ENCODE data around the gene C6orf47. TPM values are rescaled to one million over a fixed set of nuclear protein-coding genes. Genes with fewer than 3 reads are reported as not detected.

C6orf47 gene
- total and polyA plus RNA-seq, 2 donors (not counting 3 experiments of a cell fraction or from before 2014, with no cell fraction given): 5.8 to 12.8 TPM

GRCh38 chr6:31609519-31610406 lies 50.8 kb downstream of the C6orf47 start:
- POLR2A ChIA-PET: no interaction called here
- Histone ChIP-seq H3K27ac (ENCODE audit: insufficient read depth, low read depth, low read length) (no peak overlapping the region), H3K36me3 (ENCODE audit: control insufficient read depth in 2 of 2, extremely low read depth in 1 of 2, insufficient read depth in 2 of 2, low read length in 2 of 2) (no peaks in the 10 kb centered on the region), H3K79me2 (ENCODE audit: control insufficient read depth, insufficient read depth, low read length) (no peaks in the 10 kb centered on the region), H3K4me2 (ENCODE audit: insufficient read depth, low read length) (no peak overlapping the region), H3K9ac (replicated peaks; ENCODE audit: extremely low read depth, insufficient read depth, low read length) (no peak overlapping the region), H3K4me3 (replicated peaks in 1 of 3; ENCODE audit: insufficient read depth in 1 of 3, low read depth in 1 of 3, low read length in 3 of 3) (no peak overlapping the region), H3K9me3 (replicated peaks; ENCODE audit: control insufficient read depth, insufficient read depth, low read length) (no peaks in the 10 kb centered on the region), H4K20me1 (replicated peaks; ENCODE audit: control insufficient read depth, extremely low read depth, insufficient read depth, low read length) (no peaks in the 10 kb centered on the region), H3K9me1 (replicated peaks; ENCODE audit: control insufficient read depth, extremely low read depth, insufficient read depth, low read length) (no peaks in the 10 kb centered on the region), H2AFZ (ENCODE audit: low read depth, low read length) (no peak overlapping the region), H3K27me3 (ENCODE audit: control insufficient read depth in 2 of 2, insufficient read depth in 2 of 2, low read length in 2 of 2) (peaks cover 0 to 3% of the 10 kb centered on the region in 2 experiments), H3K4me1 (ENCODE audit: control insufficient read depth, extremely low read depth, insufficient read depth, low read length) (no peaks in the 10 kb centered on the region)
- no TSS peak for BruUV-seq (replicated peaks)
- no peak for FAIRE-seq
- dilution Hi-C loops (cut with MboI; ENCODE audit: extremely low pct_ligation_motif_present, low sequenced_read_pairs) (no loop called here), intact Hi-C loops (cut with micrococcal nuclease) (no loop called here)
- TF ChIP-seq MYC (IDR thresholded peaks at IDR 0.05; ENCODE audit: low read depth, low read length): no peak
- TF ChIP-seq POLR2AphosphoS5 (IDR thresholded peaks at IDR 0.05; ENCODE audit: insufficient read depth, low read depth, low read length): no peak
- TF ChIP-seq, protein P1, sequence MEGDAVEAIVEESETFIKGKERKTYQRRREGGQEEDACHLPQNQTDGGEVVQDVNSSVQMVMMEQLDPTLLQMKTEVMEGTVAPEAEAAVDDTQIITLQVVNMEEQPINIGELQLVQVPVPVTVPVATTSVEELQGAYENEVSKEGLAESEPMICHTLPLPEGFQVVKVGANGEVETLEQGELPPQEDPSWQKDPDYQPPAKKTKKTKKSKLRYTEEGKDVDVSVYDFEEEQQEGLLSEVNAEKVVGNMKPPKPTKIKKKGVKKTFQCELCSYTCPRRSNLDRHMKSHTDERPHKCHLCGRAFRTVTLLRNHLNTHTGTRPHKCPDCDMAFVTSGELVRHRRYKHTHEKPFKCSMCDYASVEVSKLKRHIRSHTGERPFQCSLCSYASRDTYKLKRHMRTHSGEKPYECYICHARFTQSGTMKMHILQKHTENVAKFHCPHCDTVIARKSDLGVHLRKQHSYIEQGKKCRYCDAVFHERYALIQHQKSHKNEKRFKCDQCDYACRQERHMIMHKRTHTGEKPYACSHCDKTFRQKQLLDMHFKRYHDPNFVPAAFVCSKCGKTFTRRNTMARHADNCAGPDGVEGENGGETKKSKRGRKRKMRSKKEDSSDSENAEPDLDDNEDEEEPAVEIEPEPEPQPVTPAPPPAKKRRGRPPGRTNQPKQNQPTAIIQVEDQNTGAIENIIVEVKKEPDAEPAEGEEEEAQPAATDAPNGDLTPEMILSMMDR (IDR thresholded peaks at IDR 0.05; ENCODE audit: extremely low read depth in 1 of 2, insufficient read depth in 1 of 2, low read depth in 1 of 2, low read length in 2 of 2): no peak
- no peak for TF ChIP-seq GATA2 (IDR thresholded peaks at IDR 0.05; ENCODE audit: insufficient read depth, insufficient read length, low read depth, low read length)
- no peak for TF ChIP-seq POLR2A (IDR thresholded peaks at IDR 0.05; ENCODE audit: low read depth, low read length)
- no peak for TF ChIP-seq FOS (IDR thresholded peaks at IDR 0.05; ENCODE audit: borderline replicate concordance, insufficient read depth, low read length)
- TF ChIP-seq JUN (IDR thresholded peaks at IDR 0.05; ENCODE audit: borderline replicate concordance, insufficient read depth, insufficient read length, low read depth): no peak
- no peak for TF ChIP-seq MAX (IDR thresholded peaks at IDR 0.05; ENCODE audit: insufficient read depth, insufficient read length)
- no peak for TF ChIP-seq EZH2 (IDR thresholded peaks at IDR 0.05; ENCODE audit: borderline replicate concordance, low read depth, low read length, severe bottlenecking)
- CTCF ChIA-PET: interaction anchor here (1.1 to 2.1 kb wide), 7 partner anchors 9 to 59 kb away, joined by 3 to 10 read pairs (median 6); partner anchors contain the start of gene LST1
- DNase-seq (ENCODE audit: low read depth, low spot score): no peak

Small RNA genes within 50 kb of the gene (microRNA-seq; reads per million reads assigned to microRNA genes)
- not detected for gene MIR4646 (ENCODE audit: borderline number of aligned reads, borderline replicate concordance)
- not detected for gene MIR6832 (ENCODE audit: borderline number of aligned reads, borderline replicate concordance)

Small RNA genes within 50 kb of the gene (small RNA-seq; reads per million reads assigned to genes)
- gene MIR4646 (ENCODE audit: insufficient read depth, insufficient read length, low read depth, low replicate concordance): not detected
- not detected for gene MIR6832 (ENCODE audit: insufficient read depth, insufficient read length, low read depth, low replicate concordance)
- gene RF00019 (ENCODE audit: insufficient read depth, insufficient read length, low read depth, low replicate concordance): not detected
- gene SNORA38 (ENCODE audit: insufficient read depth, insufficient read length, low read depth, low replicate concordance): 26.7 reads per million, percentile 84 among the genes with 10 or more reads in this experiment
- gene UQCRHP1 (ENCODE audit: insufficient read depth, insufficient read length, low read depth, low replicate concordance): not detected

Other genes starting within 250 kb of the C6orf47 start
Only the 30 nearest of the 37 such genes appear.
- gene MCCD1, start 131.8 kb downstream of the C6orf47 start, total RNA-seq: not detected in 2 replicates
- not detected in 2 replicates for gene MCCD1, start 131.8 kb downstream of the C6orf47 start, polyA plus RNA-seq
- gene DDX39B, start 118.8 kb downstream of the C6orf47 start, total RNA-seq: 453 and 481 TPM in 2 replicates
- gene DDX39B, start 118.8 kb downstream of the C6orf47 start, polyA plus RNA-seq: 722 and 766 TPM in 2 replicates
- 0.84 and 1.4 TPM in 2 replicates for gene ATP6V1G2, start 114.2 kb downstream of the C6orf47 start, total RNA-seq
- 0.64 and 0.70 TPM in 2 replicates for gene ATP6V1G2, start 114.2 kb downstream of the C6orf47 start, polyA plus RNA-seq
- 14.6 and 15.5 TPM in 2 replicates for gene NFKBIL1, start 113.2 kb downstream of the C6orf47 start, total RNA-seq
- 9.9 and 14.2 TPM in 2 replicates for gene NFKBIL1, start 113.2 kb downstream of the C6orf47 start, polyA plus RNA-seq
- 0.46 TPM in 1 of 2 replicates, not detected in the other for gene LTA, start 88.5 kb downstream of the C6orf47 start, total RNA-seq
- 0.08 TPM in 1 of 2 replicates, not detected in the other for gene LTA, start 88.5 kb downstream of the C6orf47 start, polyA plus RNA-seq
- not detected in 2 replicates for gene TNF, start 85.2 kb downstream of the C6orf47 start, total RNA-seq
- gene TNF, start 85.2 kb downstream of the C6orf47 start, polyA plus RNA-seq: not detected in 2 replicates
- 1.2 and 1.3 TPM in 2 replicates for gene LTB, start 78.4 kb downstream of the C6orf47 start, total RNA-seq
- gene LTB, start 78.4 kb downstream of the C6orf47 start, polyA plus RNA-seq: 1.8 and 2.1 TPM in 2 replicates
- 1.00 and 2.0 TPM in 2 replicates for gene LST1, start 74.5 kb downstream of the C6orf47 start, total RNA-seq
- gene LST1, start 74.5 kb downstream of the C6orf47 start, polyA plus RNA-seq: 1.1 and 1.8 TPM in 2 replicates
- not detected in 2 replicates for gene NCR3, start 67.8 kb downstream of the C6orf47 start, total RNA-seq
- gene NCR3, start 67.8 kb downstream of the C6orf47 start, polyA plus RNA-seq: not detected in 2 replicates
- gene AIF1, start 45.5 kb downstream of the C6orf47 start, total RNA-seq: not detected in 2 replicates
- not detected in 2 replicates for gene AIF1, start 45.5 kb downstream of the C6orf47 start, polyA plus RNA-seq
- gene PRRC2A, start 40.1 kb downstream of the C6orf47 start, total RNA-seq: 218 and 229 TPM in 2 replicates
- gene PRRC2A, start 40.1 kb downstream of the C6orf47 start, polyA plus RNA-seq: 88.4 and 114 TPM in 2 replicates
- 314 and 322 TPM in 2 replicates for gene BAG6, start 8.1 kb downstream of the C6orf47 start, total RNA-seq
- 190 and 234 TPM in 2 replicates for gene BAG6, start 8.1 kb downstream of the C6orf47 start, polyA plus RNA-seq
- 0.97 TPM in 1 of 2 replicates, not detected in the other for gene APOM, start 4.9 kb downstream of the C6orf47 start, total RNA-seq
- 2.5 and 2.6 TPM in 2 replicates for gene APOM, start 4.9 kb downstream of the C6orf47 start, polyA plus RNA-seq
- gene GPANK1, start 4.2 kb upstream of the C6orf47 start, total RNA-seq: 11.7 and 12.6 TPM in 2 replicates
- gene GPANK1, start 4.2 kb upstream of the C6orf47 start, polyA plus RNA-seq: 13.3 and 17.5 TPM in 2 replicates
- 206 and 214 TPM in 2 replicates for gene CSNK2B, start 5.3 kb upstream of the C6orf47 start, total RNA-seq
- 159 and 160 TPM in 2 replicates for gene CSNK2B, start 5.3 kb upstream of the C6orf47 start, polyA plus RNA-seq
- gene LY6G5B, start 9.2 kb upstream of the C6orf47 start, total RNA-seq: 23.9 and 25.0 TPM in 2 replicates
- gene LY6G5B, start 9.2 kb upstream of the C6orf47 start, polyA plus RNA-seq: 13.7 and 15.4 TPM in 2 replicates
- gene LY6G5C, start 20.3 kb upstream of the C6orf47 start, total RNA-seq: 5.2 and 8.2 TPM in 2 replicates
- 11.4 and 11.8 TPM in 2 replicates for gene LY6G5C, start 20.3 kb upstream of the C6orf47 start, polyA plus RNA-seq
- gene ABHD16A, start 42.5 kb upstream of the C6orf47 start, total RNA-seq: 41.3 and 48.9 TPM in 2 replicates
- gene ABHD16A, start 42.5 kb upstream of the C6orf47 start, polyA plus RNA-seq: 60.1 and 60.3 TPM in 2 replicates
- gene LY6G6F, start 46.1 kb upstream of the C6orf47 start, total RNA-seq: not detected in 2 replicates
- gene LY6G6F, start 46.1 kb upstream of the C6orf47 start, polyA plus RNA-seq: not detected in 2 replicates
- not detected in 2 replicates for gene LY6G6D, start 54.6 kb upstream of the C6orf47 start, total RNA-seq
- gene LY6G6D, start 54.6 kb upstream of the C6orf47 start, polyA plus RNA-seq: not detected in 2 replicates
- 0.35 TPM in 1 of 2 replicates, not detected in the other for gene LY6G6C, start 61.0 kb upstream of the C6orf47 start, total RNA-seq
- 0.33 and 0.41 TPM in 2 replicates for gene LY6G6C, start 61.0 kb upstream of the C6orf47 start, polyA plus RNA-seq
- not detected in 2 replicates for gene MPIG6B, start 62.6 kb upstream of the C6orf47 start, total RNA-seq
- not detected in 2 replicates for gene MPIG6B, start 62.6 kb upstream of the C6orf47 start, polyA plus RNA-seq
- 109 and 116 TPM in 2 replicates for gene DDAH2, start 68.5 kb upstream of the C6orf47 start, total RNA-seq
- 168 and 176 TPM in 2 replicates for gene DDAH2, start 68.5 kb upstream of the C6orf47 start, polyA plus RNA-seq
- gene CLIC1, start 75.8 kb upstream of the C6orf47 start, total RNA-seq: 535 and 543 TPM in 2 replicates
- 569 and 578 TPM in 2 replicates for gene CLIC1, start 75.8 kb upstream of the C6orf47 start, polyA plus RNA-seq
- 43.2 and 43.8 TPM in 2 replicates for gene MSH5, start 79.2 kb upstream of the C6orf47 start, total RNA-seq
- gene MSH5, start 79.2 kb upstream of the C6orf47 start, polyA plus RNA-seq: 24.5 and 27.1 TPM in 2 replicates
- gene SAPCD1, start 101.9 kb upstream of the C6orf47 start, total RNA-seq: 9.4 and 11.7 TPM in 2 replicates
- gene SAPCD1, start 101.9 kb upstream of the C6orf47 start, polyA plus RNA-seq: 1.6 and 3.0 TPM in 2 replicates
- gene VWA7, start 116.5 kb upstream of the C6orf47 start, total RNA-seq: 0.25 and 0.51 TPM in 2 replicates
- gene VWA7, start 116.5 kb upstream of the C6orf47 start, polyA plus RNA-seq: 0.11 and 0.21 TPM in 2 replicates
- 121 and 125 TPM in 2 replicates for gene VARS1, start 135.0 kb upstream of the C6orf47 start, total RNA-seq
- gene VARS1, start 135.0 kb upstream of the C6orf47 start, polyA plus RNA-seq: 36.5 and 37.4 TPM in 2 replicates
- 78.1 and 78.6 TPM in 2 replicates for gene LSM2, start 146.2 kb upstream of the C6orf47 start, total RNA-seq
- gene LSM2, start 146.2 kb upstream of the C6orf47 start, polyA plus RNA-seq: 86.0 and 95.5 TPM in 2 replicates
- gene HSPA1L, start 154.5 kb upstream of the C6orf47 start, total RNA-seq: 0.74 and 0.77 TPM in 2 replicates
- gene HSPA1L, start 154.5 kb upstream of the C6orf47 start, polyA plus RNA-seq: 0.32 and 0.35 TPM in 2 replicates

All from endothelial cell of umbilical vein (primary cell).